Measurements from ENCODE around the gene MYOM1.

Gene MYOM1

GRCh38 chr18:3044931-3045698 lies 174.7 kb downstream of the MYOM1 start:
- peak; percentile 31; the same call in 1 of the 2 replicates for TF ChIP-seq NFIC (IDR thresholded peaks at IDR 0.05)
- no peak for TF ChIP-seq YY1 (IDR thresholded peaks at IDR 0.05; ENCODE audit: low read depth)

GRCh38 chr18:3042379-3042778 lies 177.4 kb downstream of the MYOM1 start:
- TF ChIP-seq CEBPB (IDR thresholded peaks at IDR 0.05) (no peak), NFIC (IDR thresholded peaks at IDR 0.05) (no peak)

DNA sequence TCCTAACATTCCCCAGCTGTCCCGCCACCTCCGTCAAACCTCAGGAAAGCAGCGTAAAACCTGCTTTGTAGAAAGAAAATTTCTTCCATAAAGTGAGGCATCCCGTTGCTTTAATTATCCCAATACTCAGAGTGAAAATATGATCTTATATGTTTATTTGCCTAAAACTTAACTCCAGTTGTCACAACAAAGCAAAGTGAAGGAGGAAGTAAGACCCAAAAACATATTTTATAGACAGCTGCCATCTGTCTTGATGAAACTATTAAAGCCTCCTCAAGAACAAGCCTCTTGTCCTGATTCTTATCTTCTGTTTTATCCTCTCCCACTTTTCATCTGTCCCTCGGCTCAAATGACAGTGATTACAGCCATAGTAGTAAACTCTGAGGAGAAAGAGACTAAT lies 177.9 kb downstream of the MYOM1 start:
- TF ChIP-seq NFIC (IDR thresholded peaks at IDR 0.05) (no peak), YY1 (IDR thresholded peaks at IDR 0.05; ENCODE audit: low read depth) (no peak), MAX (IDR thresholded peaks at IDR 0.05) (no peak), RAD21 (IDR thresholded peaks at IDR 0.05; ENCODE audit: low read depth) (no peak), EP300 (IDR thresholded peaks at IDR 0.05; ENCODE audit: borderline replicate concordance) (no peak), CREB1 (IDR thresholded peaks at IDR 0.05; ENCODE audit: low read depth) (no peak), FOXM1 (IDR thresholded peaks at IDR 0.05; ENCODE audit: borderline replicate concordance, low read depth) (no peak), REST (IDR thresholded peaks at IDR 0.05; ENCODE audit: low read depth) (no peak), ZBTB7A (IDR thresholded peaks at IDR 0.05; ENCODE audit: low read depth) (no peak), TEAD4 (IDR thresholded peaks at IDR 0.05) (no peak)

DNA sequence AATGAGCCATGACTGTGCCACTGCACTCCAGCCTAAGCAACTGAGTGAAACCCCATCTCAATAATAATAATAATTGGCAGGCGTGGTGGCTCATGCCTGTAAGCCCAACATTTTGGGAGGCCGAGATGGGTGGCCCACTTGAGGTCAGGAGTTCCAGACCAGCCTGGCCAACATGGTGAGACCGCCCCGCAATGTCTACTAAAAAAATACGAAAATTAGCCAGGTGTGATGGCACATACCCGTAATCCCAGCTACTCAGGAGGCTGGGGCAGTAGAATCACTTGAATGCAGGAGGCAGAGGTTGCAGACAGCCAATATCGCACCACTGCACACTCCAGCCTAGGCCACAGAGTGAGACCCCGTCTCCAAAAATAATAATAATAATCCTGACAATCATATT lies 178.9 kb downstream of the MYOM1 start:
- no peak for TF ChIP-seq CREB1 (IDR thresholded peaks at IDR 0.05; ENCODE audit: low read depth)
- TF ChIP-seq USF1 (IDR thresholded peaks at IDR 0.05) = no peak
- TF ChIP-seq MAX (IDR thresholded peaks at IDR 0.05) = no peak

DNA sequence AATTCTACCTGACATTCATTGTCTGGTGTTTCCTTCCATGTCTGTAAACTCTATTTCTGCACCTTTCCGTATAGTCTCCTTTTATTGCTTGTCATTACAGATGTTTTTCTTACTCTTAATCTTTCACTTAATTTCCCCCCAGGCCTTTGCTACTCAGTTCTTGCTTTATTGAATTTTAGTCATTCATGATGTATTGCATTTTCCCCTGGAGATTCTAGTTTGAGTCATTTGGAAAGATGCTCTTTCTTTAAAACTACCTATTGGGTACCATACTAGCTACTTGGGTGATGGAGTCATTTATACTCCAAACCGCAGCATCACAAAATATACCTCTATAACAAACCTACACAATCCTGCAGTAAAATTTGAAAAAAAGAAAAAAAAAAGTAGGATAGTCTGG lies 179.6 kb downstream of the MYOM1 start:
- TF ChIP-seq MAX (IDR thresholded peaks at IDR 0.05) (no peak), CREB1 (IDR thresholded peaks at IDR 0.05; ENCODE audit: low read depth) (no peak)

- TF ChIP-seq NFIC (IDR thresholded peaks at IDR 0.05) = no peak
- TF ChIP-seq YY1 (IDR thresholded peaks at IDR 0.05; ENCODE audit: low read depth) = no peak
- TF ChIP-seq MAX (IDR thresholded peaks at IDR 0.05) = no peak
- no peak for TF ChIP-seq EP300 (IDR thresholded peaks at IDR 0.05; ENCODE audit: borderline replicate concordance)
- TF ChIP-seq EGR1 (IDR thresholded peaks at IDR 0.05) = no peak
- TF ChIP-seq USF1 (IDR thresholded peaks at IDR 0.05) = no peak
- TF ChIP-seq TCF12 (IDR thresholded peaks at IDR 0.05; ENCODE audit: low read depth) = no peak
- no peak for TF ChIP-seq REST (IDR thresholded peaks at IDR 0.05; ENCODE audit: low read depth)
- TF ChIP-seq CREB1 (IDR thresholded peaks at IDR 0.05; ENCODE audit: low read depth) = no peak
- TF ChIP-seq RAD21 (IDR thresholded peaks at IDR 0.05; ENCODE audit: low read depth) = no peak
- TF ChIP-seq TAF1 (IDR thresholded peaks at IDR 0.05; ENCODE audit: low read depth) = no peak
Observed at GRCh38 chr18:3037423-3037915, 182.3 kb downstream of the MYOM1 start.

GRCh38 chr18:3036108-3036507 lies 183.7 kb downstream of the MYOM1 start:
- TF ChIP-seq EGR1 (IDR thresholded peaks at IDR 0.05) = no peak
- no peak for TF ChIP-seq MAX (IDR thresholded peaks at IDR 0.05)
- TF ChIP-seq CREB1 (IDR thresholded peaks at IDR 0.05; ENCODE audit: low read depth) = no peak
- TF ChIP-seq FOXM1 (IDR thresholded peaks at IDR 0.05; ENCODE audit: borderline replicate concordance, low read depth) = no peak
- no peak for TF ChIP-seq USF1 (IDR thresholded peaks at IDR 0.05)
- no peak for TF ChIP-seq ZBTB7A (IDR thresholded peaks at IDR 0.05; ENCODE audit: low read depth)
- TF ChIP-seq TAF1 (IDR thresholded peaks at IDR 0.05; ENCODE audit: low read depth) = no peak
- TF ChIP-seq RAD21 (IDR thresholded peaks at IDR 0.05; ENCODE audit: low read depth) = no peak
- no peak for TF ChIP-seq TCF12 (IDR thresholded peaks at IDR 0.05; ENCODE audit: low read depth)
- no peak for TF ChIP-seq CEBPB (IDR thresholded peaks at IDR 0.05)
- TF ChIP-seq NFIC (IDR thresholded peaks at IDR 0.05) = no peak
- no peak for TF ChIP-seq TEAD4 (IDR thresholded peaks at IDR 0.05)
- TF ChIP-seq REST (IDR thresholded peaks at IDR 0.05; ENCODE audit: low read depth) = no peak

All from Ishikawa (cell line).